HCT116 (cell line): ENCODE measurements around the gene KRTAP25-1.

Experiments
- ATF3 ChIP-seq: IDR thresholded peaks from 2 replicates; pipeline ENCODE4 v1.6.1; 2012
- EZH2 ChIP-seq: fragments of 200-600 bp; sonication (generic); IDR thresholded peaks from 2 replicates; pipeline ENCODE4 v1.6.1; 2017; ENCODE audit warnings: antibody characterized with exemption, mixed run types
- POLR2A ChIP-seq: IDR thresholded peaks from 2 replicates; pipeline ENCODE4 v1.7.0; 2011; ENCODE audit warnings: borderline replicate concordance; ENCODE audit not compliant: insufficient read depth, insufficient read length; ENCODE audit errors: extremely low read depth
- YY1 ChIP-seq: IDR thresholded peaks from 2 replicates; pipeline ENCODE4 v1.6.1; 2011; ENCODE audit warnings: low read length, low read depth, moderate library complexity, mild to moderate bottlenecking; ENCODE audit not compliant: insufficient replicate concordance; ENCODE audit errors: extremely low read depth
- TF ChIP-seq, protein P1 (sequence below), 3 experiments: fragments of 200-600 bp in 1 of 3; sonication (generic) in 1 of 3; IDR thresholded peaks in 2 of 3; conservative IDR thresholded peaks in 1 of 3; 2 replicates each; pipeline ENCODE4 v1.5.1; 2012 to 2017; ENCODE audit warnings: low read depth in 2 of 3, low read length in 2 of 3, antibody characterized with exemption in 1 of 3, borderline replicate concordance in 1 of 3, control low read depth in 1 of 3, mild to moderate bottlenecking in 1 of 3, mixed read lengths in 1 of 3, mixed run types in 1 of 3, moderate library complexity in 1 of 3; ENCODE audit not compliant: insufficient read depth in 1 of 3

- TF ChIP-seq ATF3 = no peak
- TF ChIP-seq, protein P1, sequence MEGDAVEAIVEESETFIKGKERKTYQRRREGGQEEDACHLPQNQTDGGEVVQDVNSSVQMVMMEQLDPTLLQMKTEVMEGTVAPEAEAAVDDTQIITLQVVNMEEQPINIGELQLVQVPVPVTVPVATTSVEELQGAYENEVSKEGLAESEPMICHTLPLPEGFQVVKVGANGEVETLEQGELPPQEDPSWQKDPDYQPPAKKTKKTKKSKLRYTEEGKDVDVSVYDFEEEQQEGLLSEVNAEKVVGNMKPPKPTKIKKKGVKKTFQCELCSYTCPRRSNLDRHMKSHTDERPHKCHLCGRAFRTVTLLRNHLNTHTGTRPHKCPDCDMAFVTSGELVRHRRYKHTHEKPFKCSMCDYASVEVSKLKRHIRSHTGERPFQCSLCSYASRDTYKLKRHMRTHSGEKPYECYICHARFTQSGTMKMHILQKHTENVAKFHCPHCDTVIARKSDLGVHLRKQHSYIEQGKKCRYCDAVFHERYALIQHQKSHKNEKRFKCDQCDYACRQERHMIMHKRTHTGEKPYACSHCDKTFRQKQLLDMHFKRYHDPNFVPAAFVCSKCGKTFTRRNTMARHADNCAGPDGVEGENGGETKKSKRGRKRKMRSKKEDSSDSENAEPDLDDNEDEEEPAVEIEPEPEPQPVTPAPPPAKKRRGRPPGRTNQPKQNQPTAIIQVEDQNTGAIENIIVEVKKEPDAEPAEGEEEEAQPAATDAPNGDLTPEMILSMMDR (IDR thresholded peaks at IDR 0.05 in 2 of 3, conservative IDR thresholded peaks at IDR 0.05 in 1 of 3; ENCODE audit: borderline replicate concordance in 1 of 3, insufficient read depth in 1 of 3, low read depth in 2 of 3, low read length in 2 of 3) = no peak
- TF ChIP-seq EZH2 = no peak
- TF ChIP-seq POLR2A = no peak
- no peak for TF ChIP-seq YY1
Measured at GRCh38 chr21:30289215-30289614, at the start of gene KRTAP25-1.
